GM19238 (cell line): ENCODE data around the gene CLIP4.

Source experiments
- DNase-seq: peaks from one replicate; pipeline ENCODE4 v3.0.0; 2011; ENCODE audit warnings: low spot score; ENCODE audit not compliant: insufficient read length

The CLIP4 gene

GRCh38 chr2:29218550-29219125 lies 103.4 kb downstream of the CLIP4 start:
- no peak for DNase-seq

GRCh38 chr2:29219374-29219773 lies 104.2 kb downstream of the CLIP4 start:
- DNase-seq: no peak

- DNase-seq: no peak
Observed at GRCh38 chr2:29220506-29221270, 105.5 kb downstream of the CLIP4 start.

- DNase-seq: no peak
Observed at GRCh38 chr2:29222381-29223179, 107.4 kb downstream of the CLIP4 start.

GRCh38 chr2:29223257-29223656 lies 108.0 kb downstream of the CLIP4 start:
- DNase-seq: no peak

- DNase-seq: no peak
Observed at GRCh38 chr2:29223851-29224692, 108.9 kb downstream of the CLIP4 start.

GRCh38 chr2:29224693-29225551 lies 109.7 kb downstream of the CLIP4 start:
- no peak for DNase-seq

- DNase-seq: no peak
Observed at GRCh38 chr2:29225814-29226213, 110.6 kb downstream of the CLIP4 start.

GRCh38 chr2:29226375-29226774 lies 111.2 kb downstream of the CLIP4 start:
- no peak for DNase-seq

GRCh38 chr2:29226808-29227207 lies 111.6 kb downstream of the CLIP4 start:
- DNase-seq: no peak

GRCh38 chr2:29227935-29228675 lies 112.9 kb downstream of the CLIP4 start:
- DNase-seq: no peak

GRCh38 chr2:29228947-29229346 lies 113.7 kb downstream of the CLIP4 start:
- DNase-seq: no peak

GRCh38 chr2:29229640-29230039 lies 114.4 kb downstream of the CLIP4 start:
- DNase-seq: no peak

- DNase-seq: no peak
Observed at GRCh38 chr2:29232041-29232440, 116.8 kb downstream of the CLIP4 start.

- no peak for DNase-seq
Observed at GRCh38 chr2:29233428-29233827, 118.2 kb downstream of the CLIP4 start.

- no peak for DNase-seq
Observed at GRCh38 chr2:29235411-29235810, 120.2 kb downstream of the CLIP4 start.

GRCh38 chr2:29236074-29236473 lies 120.9 kb downstream of the CLIP4 start:
- DNase-seq: no peak

- no peak for DNase-seq
Observed at GRCh38 chr2:29238497-29238896, 123.3 kb downstream of the CLIP4 start.
